Peyer's patch (tissue), 4 donors: ENCODE results near the gene QTRT2.

ENCODE experiments used
- CTCF ChIP-seq, 6 experiments: fragments of 450-650 bp in 4 of 6; fragments of 200-600 bp in 2 of 6; sonication (generic) in 1 of 6; IDR thresholded peaks; one replicate each; pipeline ENCODE4 v1.5.1; 2017 to 2019; ENCODE audit warnings: antibody characterized with exemption in 6 of 6, mild to moderate bottlenecking in 3 of 6, moderate library complexity in 1 of 6
- POLR2A ChIP-seq, 2 donors: fragments of 450-650 bp; IDR thresholded peaks; one replicate each; pipeline ENCODE4 v1.5.1; 2017; ENCODE audit warnings: antibody characterized with exemption in 2 of 2, mild to moderate bottlenecking in 2 of 2, moderate library complexity in 2 of 2

- no peak for TF ChIP-seq POLR2A (IDR thresholded peaks at IDR 0.05)
- no peak for TF ChIP-seq CTCF (IDR thresholded peaks at IDR 0.05)
These were observed 45.3 kb upstream of the QTRT2 start for GRCh38 chr3:114011059-114011797.
